HG03066 (cell line): ENCODE data around the gene SLC38A7.
"Not testable (repeated sequence)": the region's sequence is repeated elsewhere in the genome, so short reads cannot be mapped to it uniquely, and the experiment has no call there.

Experiments
- ATAC-seq: cut with Tn5 transposase; IDR thresholded peaks from one replicate; pipeline ENCODE4 v1.9.1; 2021; ENCODE audit warnings: low read depth; ENCODE audit not compliant: unreplicated experiment

Gene SLC38A7

DNA sequence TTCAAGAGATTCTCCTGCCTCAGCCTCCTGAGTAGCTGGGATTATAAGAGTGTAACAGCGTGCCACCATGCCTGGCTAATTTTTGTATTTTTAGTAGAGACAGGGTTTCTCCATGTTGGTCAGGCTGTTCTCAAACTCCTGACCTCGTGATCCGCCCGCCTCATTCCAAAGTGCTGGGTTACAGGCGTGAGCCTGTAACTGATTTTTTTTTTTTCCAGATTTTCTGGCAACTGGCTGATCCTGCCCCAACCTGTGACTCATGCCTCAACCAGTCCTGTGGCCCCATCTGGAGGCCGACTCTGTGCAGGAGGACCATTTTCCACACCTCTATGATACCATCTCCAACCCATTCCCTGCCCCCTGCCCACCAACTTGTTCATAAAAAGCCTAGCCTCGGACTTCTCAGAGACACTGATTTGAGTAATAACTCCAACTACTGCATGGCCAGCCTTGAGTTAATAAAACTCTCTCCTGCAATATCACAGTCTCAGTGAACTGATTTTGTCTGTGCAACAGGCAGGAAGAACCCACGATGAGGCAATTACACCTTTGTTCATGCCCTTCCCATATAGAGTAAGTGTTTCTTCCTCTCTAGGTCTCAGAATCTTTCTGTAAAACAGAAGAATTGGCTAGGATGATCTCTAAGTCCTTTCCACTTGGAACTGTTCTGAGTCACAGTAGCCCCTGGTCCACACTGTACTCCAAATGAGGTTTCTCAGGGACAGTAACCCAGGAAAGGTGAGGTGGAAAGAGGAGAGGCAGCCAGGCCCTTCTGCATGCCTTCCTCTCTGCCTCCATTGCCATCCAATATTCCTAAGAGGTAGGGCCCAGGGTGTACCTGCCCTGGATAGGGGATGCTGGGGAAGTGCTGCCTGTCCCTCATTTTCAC, 46.2 kb downstream of the SLC38A7 start:
- no peak for ATAC-seq

GRCh38 chr16:58637021-58637420, 47.5 kb downstream of the SLC38A7 start:
- ATAC-seq = not testable (repeated sequence)

DNA sequence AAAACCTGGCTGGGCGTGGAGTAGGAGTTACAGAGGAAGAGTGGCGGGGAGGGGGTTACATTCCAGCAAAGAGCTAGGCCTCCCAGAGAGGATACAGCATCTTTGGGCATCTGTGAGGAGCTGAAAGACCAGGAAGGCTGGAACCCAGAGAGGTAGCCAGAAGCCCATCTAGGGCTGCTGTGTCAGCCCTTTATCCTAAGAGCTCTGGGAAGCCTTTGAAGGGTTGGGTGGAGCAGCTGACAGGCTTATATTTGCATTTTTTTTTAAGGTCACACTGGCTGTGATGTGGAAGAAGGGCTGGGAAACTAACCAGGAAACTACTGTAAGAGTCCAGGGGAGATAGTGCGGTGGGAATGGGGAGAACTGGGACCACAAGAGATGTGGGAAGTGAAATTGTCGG, 48.1 kb downstream of the SLC38A7 start:
- ATAC-seq = no peak

- ATAC-seq = no peak
Measured at GRCh38 chr16:58635502-58635901, 49.1 kb downstream of the SLC38A7 start.

- no peak for ATAC-seq
Measured at GRCh38 chr16:58634265-58634802, 50.2 kb downstream of the SLC38A7 start.

GRCh38 chr16:58629733-58630640, 54.6 kb downstream of the SLC38A7 start, which contains the start of gene CNOT1:
Gene CNOT1, minus strand, starts transcription at chr16:58629826. Its CDS starts 30,489 bp downstream, at chr16:58599337.
- peak; percentile 80 for ATAC-seq

- peak; percentile 4 for ATAC-seq
Measured at GRCh38 chr16:58628845-58629732, 55.5 kb downstream of the SLC38A7 start.

DNA sequence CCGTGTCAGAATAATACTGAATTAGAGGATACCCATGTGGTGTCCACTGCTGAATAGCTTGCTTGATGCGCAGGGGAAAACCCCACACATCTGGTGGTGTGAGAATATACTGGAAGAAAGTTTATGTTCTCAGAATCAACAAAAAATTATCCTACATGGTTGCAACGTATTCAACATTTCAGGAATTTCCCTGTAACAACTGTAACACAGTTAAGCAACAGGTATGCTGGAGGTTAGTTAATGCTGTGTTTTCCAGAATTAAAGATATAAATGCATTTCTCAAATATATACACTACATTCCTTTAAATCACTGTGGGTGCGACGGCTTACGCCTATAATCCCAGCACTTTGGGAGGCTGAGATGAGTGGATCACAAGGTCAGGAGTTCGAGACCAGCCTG, 60.4 kb downstream of the SLC38A7 start:
- no peak for ATAC-seq

GRCh38 chr16:58620396-58620795, 64.2 kb downstream of the SLC38A7 start:
- no peak for ATAC-seq

- no peak for ATAC-seq
Measured at GRCh38 chr16:58615280-58615679, 69.3 kb downstream of the SLC38A7 start.
